OCI-LY7 (cell line): ENCODE results near the gene TOR1A. TPM values are rescaled to one million over a fixed set of nuclear protein-coding genes. Genes with fewer than 3 reads are reported as not detected.

ENCODE experiments used
- BruUV-seq: library from RNA; stranded (reverse); fragments of 400-500 nt; replicated peaks from 2 replicates; lab custom pipeline; 2021; lab: Mats Ljungman, UMichigan
- CTCF ChIA-PET: fragments of 300-600 bp; sonication (Branson Sonifier 250); formaldehyde crosslinking; loops from one replicate; lab custom pipeline; 2022; ENCODE audit warnings: antibody characterized with exemption; ENCODE audit not compliant: unreplicated experiment; lab: Charles Lee
- POLR2A ChIA-PET: fragments of 300-600 bp; sonication (Branson Sonifier 250); formaldehyde crosslinking; loops from one replicate; lab custom pipeline; 2022; ENCODE audit warnings: antibody characterized with exemption; lab: Charles Lee
- DNase-seq: peaks from one replicate; pipeline ENCODE4 v3.0.0-alpha.2; 2015; ENCODE audit warnings: low spot score
- H2AFZ ChIP-seq: fragments of 200-600 bp; sonication (generic), shearing (Covaris generic); 2 replicates; pipeline ENCODE4 v1.6.1; 2014; ENCODE audit warnings: mild to moderate bottlenecking, antibody characterized with exemption, low read length, moderate library complexity
- H3K27ac ChIP-seq: fragments of 200-600 bp; sonication (generic); 2 replicates; pipeline ENCODE4 v1.5.1; 2014; ENCODE audit warnings: mixed run types, low read depth, mild to moderate bottlenecking, moderate library complexity, low read length, inconsistent platforms; ENCODE audit not compliant: poor library complexity, severe bottlenecking
- H3K36me3 ChIP-seq: fragments of 200-600 bp; sonication (generic); 2 replicates; pipeline ENCODE4 v1.6.1; 2014; ENCODE audit warnings: mild to moderate bottlenecking, antibody characterized with exemption, low read length, moderate library complexity, mixed read lengths; ENCODE audit not compliant: insufficient read depth
- H3K4me1 ChIP-seq: fragments of 200-600 bp; sonication (generic); 2 replicates; pipeline ENCODE4 v1.5.1; 2014; ENCODE audit warnings: mild to moderate bottlenecking, low read length; ENCODE audit not compliant: insufficient read depth, poor library complexity, severe bottlenecking
- H3K4me2 ChIP-seq: fragments of 200-600 bp; sonication (generic); 2 replicates; pipeline ENCODE4 v1.6.1; 2014; ENCODE audit warnings: mild to moderate bottlenecking, low read length
- H3K4me3 ChIP-seq: fragments of 200-600 bp; sonication (generic); 2 replicates; pipeline ENCODE4 v1.5.1; 2014; ENCODE audit warnings: mild to moderate bottlenecking, low read depth, low read length; ENCODE audit not compliant: poor library complexity, severe bottlenecking
- H3K79me2 ChIP-seq: fragments of 200-600 bp; sonication (generic); 2 replicates; pipeline ENCODE4 v1.6.1; 2016; ENCODE audit warnings: low read depth, mild to moderate bottlenecking, low read length, moderate library complexity, mixed read lengths; ENCODE audit not compliant: insufficient read depth
- H3K9me2 ChIP-seq: fragments of 200-600 bp; sonication (generic); 2 replicates; pipeline ENCODE4 v1.6.1; 2016; ENCODE audit warnings: mild to moderate bottlenecking, low read length, mixed read lengths; ENCODE audit not compliant: insufficient read depth
- H3K9me3 ChIP-seq: fragments of 200-600 bp; sonication (generic); 2 replicates; pipeline ENCODE4 v1.6.1; 2014; ENCODE audit warnings: mild to moderate bottlenecking, mixed run types, low read length, mixed read lengths
- H4K20me1 ChIP-seq: fragments of 200-600 bp; sonication (generic); 2 replicates; pipeline ENCODE4 v1.6.1; 2014; ENCODE audit warnings: mild to moderate bottlenecking, antibody characterized with exemption, low read length, moderate library complexity, mixed read lengths; ENCODE audit not compliant: insufficient read depth
- EZH2phosphoT487 ChIP-seq: fragments of 200-600 bp; sonication (generic); IDR thresholded peaks from 2 replicates; pipeline ENCODE4 v1.6.1; 2018; ENCODE audit warnings: low read depth, borderline replicate concordance, mild to moderate bottlenecking, mixed run types, antibody characterized with exemption, low read length, moderate library complexity, mixed read lengths
- intact Hi-C: fragments of 100-400 bp; cut with micrococcal nuclease; formaldehyde crosslinking; loops from one replicate; pipeline ENCODE4 v1.10.0; 2022; ENCODE audit not compliant: unreplicated experiment
- total RNA-seq, 2 experiments: library from RNA; depleted of rRNA in 1 of 2; stranded (reverse); fragments of >200 nt in 1 of 2; shearing (Covaris generic) in 1 of 2; gene quantifications; 2 replicates each; pipeline ENCODE4 v1.2.3, GENCODE V29; 2014 to 2022
- TF ChIP-seq, protein P1 (sequence below): fragments of 200-600 bp; sonication (generic); conservative IDR thresholded peaks from 2 replicates; pipeline ENCODE4 v1.5.1; 2014; ENCODE audit warnings: mild to moderate bottlenecking, antibody characterized with exemption, low read length, moderate library complexity, mixed read lengths

The TOR1A gene
- total RNA-seq, 2 experiments from 2014 or later = 32.7 to 37.0 TPM

DNA sequence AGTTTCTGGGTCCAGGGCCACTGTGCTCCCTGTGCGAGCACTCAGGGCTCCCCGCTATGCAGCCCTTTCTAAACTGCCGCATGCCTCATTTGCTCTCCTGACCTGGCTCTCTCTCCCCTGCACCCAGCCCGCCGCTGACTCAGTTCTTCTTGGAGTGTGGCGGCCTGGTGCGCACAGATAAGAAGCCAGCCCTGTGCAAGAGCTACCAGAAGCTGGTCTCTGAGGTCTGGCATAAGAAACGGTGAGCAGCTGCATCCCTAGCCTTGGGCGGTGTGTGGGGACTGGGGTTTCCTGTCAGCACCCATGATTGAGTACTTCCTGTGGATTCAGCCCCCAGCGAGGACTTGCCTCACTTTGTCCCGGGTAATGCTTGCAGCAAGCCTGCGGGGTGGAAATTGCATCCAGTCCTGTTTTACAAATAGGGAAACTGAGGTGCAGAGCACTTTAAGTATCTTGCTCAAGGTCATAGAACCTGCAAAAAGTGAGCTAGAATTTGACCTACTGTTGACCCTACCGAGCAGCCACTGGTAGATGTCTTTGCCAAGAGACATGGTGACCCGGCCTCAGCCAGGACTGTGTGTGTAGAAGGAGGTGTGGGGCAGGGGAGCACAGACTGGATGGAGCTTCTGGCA lies 39.2 kb upstream of the TOR1A start:
- POLR2A ChIA-PET = interaction anchor here (0.7 kb wide), 1 partner anchor 480 kb away, joined by 6 read pairs; no protein-coding TSS in a partner anchor
- H3K4me1 ChIP-seq = peaks cover 5% of the 10 kb centered on the region
- H2AFZ ChIP-seq = no peak overlapping the region
- CTCF ChIA-PET = no interaction called here
- intact Hi-C loops = no loop called here
- peaks cover 29% of the 10 kb centered on the region for H3K36me3 ChIP-seq
- H3K79me2 ChIP-seq = no peaks in the 10 kb centered on the region
- no peaks in the 10 kb centered on the region for H4K20me1 ChIP-seq
- peak; percentile 46 for DNase-seq
- H3K4me3 ChIP-seq = no peak overlapping the region
- BruUV-seq = no TSS peak
- no peak for TF ChIP-seq EZH2phosphoT487
- TF ChIP-seq, protein P1, sequence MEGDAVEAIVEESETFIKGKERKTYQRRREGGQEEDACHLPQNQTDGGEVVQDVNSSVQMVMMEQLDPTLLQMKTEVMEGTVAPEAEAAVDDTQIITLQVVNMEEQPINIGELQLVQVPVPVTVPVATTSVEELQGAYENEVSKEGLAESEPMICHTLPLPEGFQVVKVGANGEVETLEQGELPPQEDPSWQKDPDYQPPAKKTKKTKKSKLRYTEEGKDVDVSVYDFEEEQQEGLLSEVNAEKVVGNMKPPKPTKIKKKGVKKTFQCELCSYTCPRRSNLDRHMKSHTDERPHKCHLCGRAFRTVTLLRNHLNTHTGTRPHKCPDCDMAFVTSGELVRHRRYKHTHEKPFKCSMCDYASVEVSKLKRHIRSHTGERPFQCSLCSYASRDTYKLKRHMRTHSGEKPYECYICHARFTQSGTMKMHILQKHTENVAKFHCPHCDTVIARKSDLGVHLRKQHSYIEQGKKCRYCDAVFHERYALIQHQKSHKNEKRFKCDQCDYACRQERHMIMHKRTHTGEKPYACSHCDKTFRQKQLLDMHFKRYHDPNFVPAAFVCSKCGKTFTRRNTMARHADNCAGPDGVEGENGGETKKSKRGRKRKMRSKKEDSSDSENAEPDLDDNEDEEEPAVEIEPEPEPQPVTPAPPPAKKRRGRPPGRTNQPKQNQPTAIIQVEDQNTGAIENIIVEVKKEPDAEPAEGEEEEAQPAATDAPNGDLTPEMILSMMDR = no peak
- H3K9me2 ChIP-seq = no peaks in the 10 kb centered on the region
- no peaks in the 10 kb centered on the region for H3K9me3 ChIP-seq
- H3K27ac ChIP-seq = no peak overlapping the region
- H3K4me2 ChIP-seq = no peak overlapping the region

- CTCF ChIA-PET = no interaction called here
- intact Hi-C loops = no loop called here
- Histone ChIP-seq H4K20me1 (no peaks in the 10 kb centered on the region), H3K4me3 (no peak overlapping the region), H3K9me3 (no peaks in the 10 kb centered on the region), H3K79me2 (no peaks in the 10 kb centered on the region), H2AFZ (no peak overlapping the region), H3K27ac (no peak overlapping the region), H3K4me1 (peaks cover 5% of the 10 kb centered on the region), H3K4me2 (no peak overlapping the region), H3K36me3 (peaks cover 31% of the 10 kb centered on the region), H3K9me2 (no peaks in the 10 kb centered on the region)
- no TSS peak for BruUV-seq
- POLR2A ChIA-PET = no interaction called here
- DNase-seq = no peak
- no peak for TF ChIP-seq EZH2phosphoT487
- TF ChIP-seq, protein P1 = no peak
Observed at GRCh38 chr9:129861447-129861827, 37.5 kb upstream of the TOR1A start.
